ENCODE results near the gene EPHB3.

The EPHB3 gene

DNA sequence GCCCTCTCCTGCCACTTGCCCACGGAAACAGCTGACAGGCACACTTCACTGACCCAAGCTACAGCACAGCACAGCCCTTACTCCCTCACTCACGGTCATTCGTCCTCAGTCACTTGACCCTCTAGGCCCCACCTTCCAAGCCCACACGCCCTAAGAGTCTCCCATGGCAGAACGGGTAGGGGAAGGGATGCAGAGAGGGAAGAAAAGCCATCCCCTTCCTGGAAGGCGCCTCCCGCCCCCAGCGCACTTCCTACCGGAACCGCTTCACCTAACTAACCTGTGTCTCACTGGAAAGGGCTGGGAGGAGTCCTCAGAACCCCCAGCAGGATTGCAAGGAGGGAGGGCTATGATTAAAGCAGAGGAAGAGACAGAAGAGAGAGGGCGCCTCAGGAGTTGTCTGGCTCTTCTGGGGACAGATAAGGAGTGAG lies 22.9 kb downstream of the EPHB3 start:
- no peak overlapping the region for H3K4me3 ChIP-seq (ENCODE audit: control insufficient read depth, low read depth, low read length)
- DNase-seq (ENCODE audit: low read depth) = no peak
- TF ChIP-seq CTCF (conservative IDR thresholded peaks at IDR 0.05; ENCODE audit: control insufficient read depth, insufficient read depth, low read depth, low read length) = no peak

GRCh38 chr3:184585545-184585944 lies 24.0 kb downstream of the EPHB3 start:
- DNase-seq (ENCODE audit: low read depth) = no peak
- no peak overlapping the region for H3K4me3 ChIP-seq (ENCODE audit: control insufficient read depth, low read depth, low read length)
- TF ChIP-seq CTCF (conservative IDR thresholded peaks at IDR 0.05; ENCODE audit: control insufficient read depth, insufficient read depth, low read depth, low read length) = no peak

- no peak overlapping the region for H3K4me3 ChIP-seq (ENCODE audit: control insufficient read depth, low read depth, low read length)
- no peak for TF ChIP-seq CTCF (conservative IDR thresholded peaks at IDR 0.05; ENCODE audit: control insufficient read depth, insufficient read depth, low read depth, low read length)
- DNase-seq (ENCODE audit: low read depth) = no peak
Measured at GRCh38 chr3:184586851-184587250, 25.3 kb downstream of the EPHB3 start.

GRCh38 chr3:184588776-184589175 lies 27.2 kb downstream of the EPHB3 start:
- no peak for DNase-seq (ENCODE audit: low read depth)
- no peak overlapping the region for H3K4me3 ChIP-seq (ENCODE audit: control insufficient read depth, low read depth, low read length)
- no peak for TF ChIP-seq CTCF (conservative IDR thresholded peaks at IDR 0.05; ENCODE audit: control insufficient read depth, insufficient read depth, low read depth, low read length)

DNA sequence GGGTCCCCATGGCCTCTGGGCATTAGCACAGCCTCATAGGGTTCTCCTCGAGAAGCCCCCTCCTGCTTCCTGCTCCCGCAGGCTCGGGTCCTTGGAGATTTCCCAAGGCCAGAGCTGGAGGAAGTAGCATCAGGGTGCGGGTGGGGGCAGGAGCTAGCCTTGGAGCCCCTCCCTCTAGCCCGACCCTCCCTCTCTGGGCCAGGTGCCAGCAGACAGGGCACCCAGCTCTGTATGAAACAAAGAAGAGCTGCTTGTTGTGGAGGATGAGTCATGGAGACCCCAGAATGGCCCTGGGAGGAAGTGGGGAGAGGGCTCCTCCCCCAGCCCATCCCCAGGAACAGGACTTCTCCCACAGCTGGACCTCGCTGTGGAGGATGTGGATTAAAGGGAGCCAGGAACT lies 29.2 kb downstream of the EPHB3 start:
- TF ChIP-seq CTCF (conservative IDR thresholded peaks at IDR 0.05; ENCODE audit: control insufficient read depth, insufficient read depth, low read depth, low read length) = no peak
- no peak for DNase-seq (ENCODE audit: low read depth)

GRCh38 chr3:184591789-184592188 lies 30.2 kb downstream of the EPHB3 start:
- H3K4me3 ChIP-seq (ENCODE audit: control insufficient read depth, low read depth, low read length) = no peak overlapping the region
- DNase-seq (ENCODE audit: low read depth) = no peak
- no peak for TF ChIP-seq CTCF (conservative IDR thresholded peaks at IDR 0.05; ENCODE audit: control insufficient read depth, insufficient read depth, low read depth, low read length)

More for the DNA sequence above, 29.2 kb downstream of the EPHB3 start:
- H3K4me3 ChIP-seq (ENCODE audit: control insufficient read depth, low read depth, low read length) = no peak overlapping the region
